ENCODE data around the gene CCDC50.

DNA sequence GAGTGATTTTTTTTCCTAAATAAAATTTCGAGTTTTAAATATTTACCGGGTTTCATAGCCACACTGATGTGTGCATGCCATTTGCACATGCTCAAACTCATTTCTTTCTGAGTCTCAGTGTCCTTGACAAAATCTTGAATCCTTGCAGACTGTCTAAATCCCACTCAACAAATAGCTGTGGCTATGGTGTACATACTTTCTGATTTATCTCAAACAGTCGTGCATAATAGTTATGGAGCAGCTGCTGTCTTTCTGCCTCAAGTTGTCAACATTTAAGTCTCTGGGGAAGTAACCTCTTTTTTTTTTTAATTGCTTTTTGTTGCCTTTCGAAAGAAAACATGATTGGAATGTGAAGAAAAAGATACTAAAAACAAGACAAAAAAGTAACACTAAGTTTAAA lies 53.9 kb downstream of the CCDC50 start:
- TF ChIP-seq POLR2A (IDR thresholded peaks at IDR 0.05) = no peak
- TF ChIP-seq, protein P1, sequence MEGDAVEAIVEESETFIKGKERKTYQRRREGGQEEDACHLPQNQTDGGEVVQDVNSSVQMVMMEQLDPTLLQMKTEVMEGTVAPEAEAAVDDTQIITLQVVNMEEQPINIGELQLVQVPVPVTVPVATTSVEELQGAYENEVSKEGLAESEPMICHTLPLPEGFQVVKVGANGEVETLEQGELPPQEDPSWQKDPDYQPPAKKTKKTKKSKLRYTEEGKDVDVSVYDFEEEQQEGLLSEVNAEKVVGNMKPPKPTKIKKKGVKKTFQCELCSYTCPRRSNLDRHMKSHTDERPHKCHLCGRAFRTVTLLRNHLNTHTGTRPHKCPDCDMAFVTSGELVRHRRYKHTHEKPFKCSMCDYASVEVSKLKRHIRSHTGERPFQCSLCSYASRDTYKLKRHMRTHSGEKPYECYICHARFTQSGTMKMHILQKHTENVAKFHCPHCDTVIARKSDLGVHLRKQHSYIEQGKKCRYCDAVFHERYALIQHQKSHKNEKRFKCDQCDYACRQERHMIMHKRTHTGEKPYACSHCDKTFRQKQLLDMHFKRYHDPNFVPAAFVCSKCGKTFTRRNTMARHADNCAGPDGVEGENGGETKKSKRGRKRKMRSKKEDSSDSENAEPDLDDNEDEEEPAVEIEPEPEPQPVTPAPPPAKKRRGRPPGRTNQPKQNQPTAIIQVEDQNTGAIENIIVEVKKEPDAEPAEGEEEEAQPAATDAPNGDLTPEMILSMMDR (IDR thresholded peaks at IDR 0.05) = no peak
